CD4-positive, alpha-beta T cell (primary cell): ENCODE results near the gene RPUSD3. TPM values are rescaled to one million over a fixed set of nuclear protein-coding genes. Genes with fewer than 3 reads are reported as not detected.

Experiments
- ATAC-seq: fragments of 200-7000 bp; cut with Tn5 transposase; one replicate; pipeline ENCODE4 v1.10.0; 2022; ENCODE audit warnings: mild to moderate bottlenecking; ENCODE audit not compliant: poor library complexity
- CTCF ChIA-PET: fragments of 350-600 bp; sonication (Branson Sonifier 250); formaldehyde crosslinking; loops from one replicate; lab custom pipeline; 2021; ENCODE audit warnings: antibody characterized with exemption, inconsistent platforms; lab: Charles Lee
- POLR2A ChIA-PET: fragments of 350-600 bp; sonication (Branson Sonifier 250); formaldehyde crosslinking; loops from one replicate; lab custom pipeline; 2021; ENCODE audit warnings: antibody characterized with exemption, inconsistent platforms; lab: Charles Lee
- DNase-seq, 14 experiments: peaks; one replicate each; pipeline ENCODE4 v3.0.0-alpha.2; 2013 to 2020; ENCODE audit warnings: mixed read lengths in 2 of 14
- H3K27ac ChIP-seq, 2 donors: one replicate each; pipeline versions ENCODE4 v1.5.1 to v1.7.0; 2013; ENCODE audit warnings: low read length in 2 of 2, low read depth in 1 of 2, mild to moderate bottlenecking in 1 of 2
- H3K27me3 ChIP-seq, 2 experiments: 1 replicate in 1 of 2; 2 replicates in 1 of 2; pipeline versions ENCODE4 v1.6.1 to v1.7.0; 2013; ENCODE audit warnings: low read length in 2 of 2, control low read depth in 1 of 2, mild to moderate bottlenecking in 1 of 2, moderate library complexity in 1 of 2; ENCODE audit not compliant: insufficient read depth in 2 of 2, control insufficient read depth in 1 of 2
- H3K36me3 ChIP-seq: one replicate; pipeline ENCODE4 v1.6.1; 2013; ENCODE audit warnings: low read length, control low read depth; ENCODE audit not compliant: insufficient read depth
- H3K4me1 ChIP-seq: one replicate; pipeline ENCODE4 v1.6.1; 2013; ENCODE audit warnings: low read length, control low read depth; ENCODE audit not compliant: insufficient read depth
- H3K4me3 ChIP-seq: one replicate; pipeline ENCODE4 v1.5.1; 2013; ENCODE audit warnings: mild to moderate bottlenecking, low read length, moderate library complexity
- H3K9me3 ChIP-seq, 2 experiments: 1 replicate in 1 of 2; 2 replicates in 1 of 2; pipeline versions ENCODE4 v1.6.1 to v1.7.0; 2013; ENCODE audit warnings: low read length in 2 of 2, mild to moderate bottlenecking in 2 of 2, control low read depth in 1 of 2, moderate library complexity in 1 of 2; ENCODE audit not compliant: control insufficient read depth in 1 of 2, insufficient read depth in 1 of 2
- H3K27ac Mint-ChIP-seq: one replicate; pipeline ENCODE4 v1.8.0; 2020; ENCODE audit warnings: mixed read lengths
- H3K27me3 Mint-ChIP-seq: one replicate; pipeline ENCODE4 v1.8.0; 2021; ENCODE audit warnings: mixed read lengths
- H3K36me3 Mint-ChIP-seq: one replicate; pipeline ENCODE4 v1.8.0; 2021; ENCODE audit warnings: low read depth, mixed read lengths
- H3K4me1 Mint-ChIP-seq: one replicate; pipeline ENCODE4 v1.8.0; 2021; ENCODE audit warnings: low read depth, mixed read lengths
- H3K4me3 Mint-ChIP-seq: one replicate; pipeline ENCODE4 v1.8.0; 2020; ENCODE audit warnings: mild to moderate bottlenecking, mixed read lengths
- H3K9me3 Mint-ChIP-seq: one replicate; pipeline ENCODE4 v1.8.0; 2020; ENCODE audit warnings: mixed read lengths
- CTCF ChIP-seq: fragments of 200-600 bp; IDR thresholded peaks from one replicate; pipeline ENCODE4 v1.8.0; 2022; ENCODE audit warnings: antibody characterized with exemption, mild to moderate bottlenecking
- intact Hi-C, 2 experiments: fragments of 100-400 bp; cut with DNase I in 1 of 2; cut with micrococcal nuclease in 1 of 2; formaldehyde crosslinking; loops; one replicate each; pipeline versions ENCODE4 v1.15.1 to v1.9.0; 2023 to 2025; cut with DNase I, micrococcal nuclease
- total RNA-seq, 174 experiments: library from RNA in 2 of 174; stranded (reverse) in 2 of 174; gene quantifications; one replicate each; pipeline ENCODE4 v1.2.3 and lab custom pipeline; 2021 to 2026

RPUSD3 gene
- total RNA-seq, 2 experiments from 2014 or later, result 7.9 to 8.1 TPM

DNA sequence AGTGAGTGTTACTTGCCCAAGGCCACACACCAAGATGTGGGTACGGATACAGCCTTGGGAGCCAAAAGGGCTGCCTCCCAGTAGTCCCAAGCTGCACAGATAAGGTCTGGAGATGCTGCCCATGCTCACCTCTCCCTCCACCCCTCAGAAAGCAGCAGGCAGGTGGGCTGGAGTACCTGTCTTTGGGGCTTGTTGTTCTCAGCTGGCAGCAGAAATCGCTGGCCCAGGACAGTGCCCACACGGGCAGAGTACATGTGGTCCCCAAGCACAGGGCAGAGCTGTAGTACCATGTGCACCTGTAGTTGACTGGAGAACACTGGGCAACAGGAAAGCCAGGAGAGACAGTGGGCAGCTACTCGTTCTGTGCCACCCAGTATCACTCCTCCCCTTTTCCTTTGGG is 5.0 kb downstream of the RPUSD3 start:
- Mint-ChIP-seq H3K36me3 (peaks cover 57% of the 10 kb centered on the region), H3K4me3 (no peak overlapping the region), H3K27me3 (no peaks in the 10 kb centered on the region), H3K9me3 (no peaks in the 10 kb centered on the region), H3K4me1 (peaks cover 22% of the 10 kb centered on the region), H3K27ac (no peak overlapping the region)
- no peak overlapping the region for H3K4me3 ChIP-seq
- ChIA-PET POLR2A (no interaction called here), CTCF (no interaction called here)
- no peak overlapping the region for H3K27ac ChIP-seq
- intact Hi-C loops, result no loop called here
- DNase-seq, result no peak
- peaks cover 17% of the 10 kb centered on the region for H3K4me1 ChIP-seq
- no peaks in the 10 kb centered on the region for H3K9me3 ChIP-seq
- H3K27me3 ChIP-seq, result no peaks in the 10 kb centered on the region
- peaks cover 55% of the 10 kb centered on the region for H3K36me3 ChIP-seq
- no peak for TF ChIP-seq CTCF
- ATAC-seq, result no peak

GRCh38 chr3:9837701-9838582 is 5.9 kb downstream of the RPUSD3 start:
- Histone ChIP-seq H3K27me3 (no peaks in the 10 kb centered on the region), H3K36me3 (peaks cover 64% of the 10 kb centered on the region), H3K9me3 (no peaks in the 10 kb centered on the region), H3K4me1 (peaks cover 11% of the 10 kb centered on the region), H3K27ac (no peak overlapping the region), H3K4me3 (no peak overlapping the region)
- ChIA-PET CTCF (interaction anchor here (0.6 kb wide), 1 partner anchor 11 kb away, joined by 3 read pairs; no protein-coding TSS in a partner anchor), POLR2A (no interaction called here)
- no peak overlapping the region for H3K27ac Mint-ChIP-seq
- TF ChIP-seq CTCF, result no peak
- no peak overlapping the region for H3K4me3 Mint-ChIP-seq
- no peak for DNase-seq
- no peak for ATAC-seq
- H3K36me3 Mint-ChIP-seq, result peaks cover 57% of the 10 kb centered on the region
- no peaks in the 10 kb centered on the region for H3K9me3 Mint-ChIP-seq
- H3K4me1 Mint-ChIP-seq, result peaks cover 12% of the 10 kb centered on the region
- no peaks in the 10 kb centered on the region for H3K27me3 Mint-ChIP-seq
- intact Hi-C loops, result no loop called here

DNA sequence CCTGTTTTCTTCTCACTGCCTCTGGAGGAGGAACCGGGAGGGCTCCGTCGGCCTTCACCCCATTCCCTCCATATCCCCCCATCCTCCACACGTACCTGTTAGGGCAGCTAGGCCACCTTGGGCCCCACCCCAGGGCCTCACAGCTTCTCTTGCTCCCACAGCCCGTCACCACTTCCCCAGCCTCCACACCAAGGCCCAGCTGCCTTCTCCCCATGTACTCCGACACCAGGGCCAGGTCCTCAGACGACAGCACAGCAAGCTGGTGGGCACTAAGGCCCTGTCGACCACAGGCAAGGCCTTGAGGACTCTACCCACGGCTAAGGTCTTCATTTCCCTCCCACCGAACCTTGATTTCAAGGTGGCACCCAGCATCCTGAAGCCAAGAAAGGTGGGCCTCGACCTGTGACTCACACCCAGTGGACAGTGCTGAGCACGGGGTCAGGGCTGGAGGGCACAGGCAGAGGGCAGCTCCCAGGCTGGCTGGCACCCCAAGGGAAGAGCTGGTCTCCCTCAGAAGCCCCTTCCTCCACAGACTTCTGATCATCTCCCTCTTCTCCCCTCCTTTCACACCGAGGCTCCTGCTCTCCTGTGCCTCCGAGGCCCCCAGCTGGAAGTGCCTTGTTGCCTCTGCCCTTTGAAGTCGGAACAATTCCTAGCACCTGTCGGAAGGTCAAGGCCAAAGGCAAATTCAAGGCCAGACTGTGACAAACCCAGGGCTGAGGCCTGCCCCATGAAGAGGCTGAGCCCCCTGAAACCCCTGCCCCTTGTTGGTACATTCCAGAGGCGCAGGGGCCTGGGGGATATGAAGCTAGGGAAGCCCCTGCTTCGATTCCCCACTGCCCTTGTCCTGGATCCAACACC is 9.1 kb downstream of the RPUSD3 start:
- Mint-ChIP-seq H3K4me3 (no peak overlapping the region), H3K36me3 (peaks cover 39% of the 10 kb centered on the region), H3K27me3 (no peaks in the 10 kb centered on the region), H3K4me1 (peaks cover 7% of the 10 kb centered on the region), H3K9me3 (no peaks in the 10 kb centered on the region), H3K27ac (no peak overlapping the region)
- peaks cover 53% of the 10 kb centered on the region for H3K36me3 ChIP-seq
- TF ChIP-seq CTCF, result no peak
- ATAC-seq, result no peak
- H3K4me1 ChIP-seq, result no peaks in the 10 kb centered on the region
- no peak for DNase-seq
- intact Hi-C loops, result no loop called here
- H3K27ac ChIP-seq, result no peak overlapping the region
- H3K27me3 ChIP-seq, result no peaks in the 10 kb centered on the region
- H3K9me3 ChIP-seq, result no peaks in the 10 kb centered on the region
- no peak overlapping the region for H3K4me3 ChIP-seq
- CTCF ChIA-PET, result no interaction called here
- POLR2A ChIA-PET, result no interaction called here
